ENCODE results near the gene ADCYAP1.

Gene ADCYAP1

DNA sequence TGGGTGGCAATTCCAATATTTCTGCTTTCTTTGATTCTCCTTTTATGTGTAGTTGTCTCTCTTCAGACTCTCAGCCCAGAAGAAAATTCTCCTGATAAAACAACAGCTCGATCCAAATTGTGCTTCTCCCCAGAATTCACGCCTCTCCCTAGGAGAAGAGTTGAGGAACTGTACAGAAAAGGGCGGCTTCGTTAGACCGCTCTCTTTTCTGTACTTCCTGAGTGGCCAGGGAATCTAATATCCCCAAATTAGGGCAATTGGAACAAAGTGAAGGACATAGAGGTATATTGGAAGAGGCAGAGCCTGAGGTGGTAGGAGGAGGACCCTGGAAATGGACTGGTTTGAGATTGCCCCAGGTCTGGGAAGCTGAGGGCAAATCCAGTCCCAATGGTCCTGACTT is 5.6 kb downstream of the ADCYAP1 start:
- DNase-seq (ENCODE audit: low spot score): no peak

GRCh38 chr18:911025-911424 is 6.4 kb downstream of the ADCYAP1 start:
- DNase-seq (ENCODE audit: low spot score): no peak

DNA sequence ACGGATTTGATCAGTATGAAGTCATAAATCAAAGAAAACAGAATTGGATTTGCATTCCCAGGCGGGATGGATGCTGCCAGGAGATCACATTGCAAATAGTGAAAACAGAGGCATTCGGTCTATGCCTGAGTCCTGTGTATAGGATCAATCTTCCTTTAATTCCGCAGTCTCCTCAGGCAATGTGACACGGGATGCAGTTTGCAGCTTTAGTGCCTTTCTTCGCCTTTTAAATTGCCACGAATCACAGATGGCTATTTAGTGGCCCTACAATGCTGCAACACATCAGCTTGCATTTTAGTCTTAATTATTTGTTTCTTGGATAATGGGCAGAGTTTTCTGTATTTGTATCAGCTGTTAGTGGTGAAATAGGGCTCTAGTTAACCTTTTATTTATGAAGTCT is 6.8 kb downstream of the ADCYAP1 start:
- DNase-seq (ENCODE audit: low spot score): no peak

DNA sequence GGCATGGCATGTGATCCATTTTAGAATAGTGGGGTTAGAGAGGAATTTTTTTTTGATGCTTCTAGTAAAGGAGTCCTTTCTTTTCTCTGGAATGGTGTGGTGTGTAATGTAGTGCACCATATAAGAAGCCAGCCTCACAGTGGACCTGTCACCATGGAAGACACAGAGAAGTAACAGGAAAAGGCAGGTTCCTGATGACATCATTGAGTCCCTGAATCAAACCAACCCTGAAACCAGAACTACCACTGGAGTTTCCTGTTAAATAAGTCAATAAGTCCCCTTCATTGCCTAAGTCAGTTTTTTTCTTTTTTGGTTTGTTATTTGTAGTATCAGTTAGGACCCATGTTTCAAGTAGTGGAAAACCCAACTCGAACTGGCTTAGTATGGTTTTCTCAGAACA is 11.9 kb downstream of the ADCYAP1 start:
- DNase-seq (ENCODE audit: low spot score): no peak

GRCh38 chr18:919078-919477 is 14.4 kb downstream of the ADCYAP1 start:
- DNase-seq (ENCODE audit: low spot score): no peak

GRCh38 chr18:923144-923866 is 18.6 kb downstream of the ADCYAP1 start:
- DNase-seq (ENCODE audit: low spot score): no peak

DNA sequence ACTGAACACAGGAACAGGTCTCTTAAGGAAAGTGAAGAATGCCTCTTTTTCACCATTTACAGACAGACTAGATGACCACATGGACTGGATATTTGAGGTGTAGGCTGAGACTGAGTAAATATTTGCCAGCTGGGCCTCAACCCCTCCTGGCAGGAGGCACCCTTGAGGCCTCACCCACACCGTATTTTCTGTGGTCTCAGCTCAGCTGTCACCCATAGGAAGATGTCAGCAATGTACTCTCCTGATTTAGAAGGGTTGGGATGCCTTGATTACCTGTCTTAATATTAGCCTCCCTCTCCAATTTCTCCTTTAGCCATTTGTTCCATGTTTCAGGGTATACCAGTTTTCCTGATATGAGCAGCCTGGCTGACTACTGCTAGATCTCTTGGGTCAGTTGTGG is 20.3 kb downstream of the ADCYAP1 start:
- no peak for DNase-seq (ENCODE audit: low spot score)

DNA sequence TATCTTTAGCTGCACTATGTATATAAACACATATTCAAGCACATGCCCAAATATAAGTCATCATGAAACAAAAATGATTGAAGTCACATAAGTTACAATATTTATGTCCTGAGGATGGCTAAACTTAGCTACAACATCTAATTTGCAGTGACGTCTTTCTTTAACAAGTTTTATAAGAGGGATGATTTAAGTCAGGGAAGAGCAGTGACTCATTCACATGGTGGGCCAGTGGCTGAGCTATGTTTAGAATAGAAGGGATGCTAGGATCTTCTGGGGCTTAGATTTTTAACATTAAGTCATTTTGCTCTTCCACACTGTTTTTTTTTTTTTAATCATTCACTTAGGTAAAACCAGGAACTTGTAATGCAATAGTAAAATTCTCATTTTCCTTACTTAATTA is 22.3 kb downstream of the ADCYAP1 start:
- DNase-seq (ENCODE audit: low spot score): no peak

GRCh38 chr18:933082-933481 is 28.4 kb downstream of the ADCYAP1 start:
- DNase-seq (ENCODE audit: low spot score): no peak

DNA sequence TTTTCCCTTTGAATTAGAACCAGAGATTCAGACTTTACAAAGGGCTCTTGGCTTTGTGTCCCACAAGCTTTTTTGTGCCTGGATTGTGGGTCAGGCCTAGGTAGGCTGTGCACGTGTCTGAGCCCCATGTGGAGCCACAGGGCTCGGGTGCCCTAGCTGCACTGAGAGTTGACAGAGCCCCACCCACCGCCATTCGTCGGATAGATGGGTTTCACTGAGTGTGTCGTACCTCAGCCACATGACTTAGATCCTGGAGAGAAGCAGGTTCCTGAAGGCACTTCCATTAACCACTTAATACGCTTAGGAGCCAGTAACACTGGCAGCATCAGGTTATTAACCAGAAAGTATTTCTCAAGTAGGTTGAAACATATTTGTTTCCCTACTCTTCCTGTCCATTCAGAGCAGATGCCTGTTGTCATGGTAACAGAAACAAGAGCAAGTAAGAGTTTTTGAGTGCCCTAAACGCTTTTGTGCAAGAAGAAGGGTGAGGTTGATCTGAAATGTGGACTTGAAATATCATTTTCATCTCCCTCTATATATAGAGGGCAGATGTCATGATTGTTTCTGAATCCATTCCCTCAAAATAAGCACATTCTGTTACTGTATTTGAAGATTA is 30.0 kb downstream of the ADCYAP1 start:
- DNase-seq (ENCODE audit: low spot score): no peak

- no peak for DNase-seq (ENCODE audit: low spot score)
These were observed 32.3 kb downstream of the ADCYAP1 start for GRCh38 chr18:936941-937340.

GRCh38 chr18:939166-939565 is 34.5 kb downstream of the ADCYAP1 start:
- DNase-seq (ENCODE audit: low spot score): no peak

- no peak for DNase-seq (ENCODE audit: low spot score)
These were observed 35.3 kb downstream of the ADCYAP1 start for GRCh38 chr18:939958-940357.

DNA sequence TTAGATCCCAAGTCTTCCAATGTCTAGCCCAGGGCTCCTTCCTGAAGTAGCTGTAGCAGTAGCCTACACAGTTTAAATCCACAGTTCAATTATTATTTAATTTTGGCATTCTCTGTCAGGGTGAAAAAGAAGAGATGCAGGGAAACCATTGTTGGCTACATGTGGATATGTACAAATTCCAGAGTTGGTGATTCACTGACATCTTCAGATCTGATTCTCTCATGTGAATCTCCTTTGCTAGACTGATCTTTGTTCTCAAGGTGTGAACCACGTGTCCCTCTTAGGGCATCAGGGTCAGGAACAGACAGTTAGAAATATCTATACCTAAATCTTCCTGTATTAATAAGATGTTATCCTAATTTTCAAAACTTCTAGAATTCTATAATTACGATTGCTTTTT is 36.7 kb downstream of the ADCYAP1 start:
- DNase-seq (ENCODE audit: low spot score): no peak

DNA sequence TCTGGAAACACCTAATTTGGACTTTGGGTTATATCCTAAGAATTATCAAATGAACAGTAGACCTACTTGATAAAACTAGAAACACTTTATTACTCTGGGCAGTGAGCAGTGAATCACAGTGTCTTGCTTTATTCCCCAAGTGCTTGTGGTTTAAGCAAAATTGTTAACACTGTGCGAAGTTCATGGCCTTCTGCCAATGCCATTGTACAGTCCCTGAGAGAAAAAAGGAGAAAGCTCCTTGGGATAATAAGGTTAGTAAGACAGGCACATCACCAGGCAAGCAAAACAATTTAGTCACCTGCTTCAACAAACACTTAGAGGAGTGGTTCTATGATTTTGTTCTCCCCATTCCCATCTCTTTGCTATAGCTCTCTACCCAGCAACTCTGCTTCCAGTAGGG is 39.8 kb downstream of the ADCYAP1 start:
- no peak for DNase-seq (ENCODE audit: low spot score)

DNA sequence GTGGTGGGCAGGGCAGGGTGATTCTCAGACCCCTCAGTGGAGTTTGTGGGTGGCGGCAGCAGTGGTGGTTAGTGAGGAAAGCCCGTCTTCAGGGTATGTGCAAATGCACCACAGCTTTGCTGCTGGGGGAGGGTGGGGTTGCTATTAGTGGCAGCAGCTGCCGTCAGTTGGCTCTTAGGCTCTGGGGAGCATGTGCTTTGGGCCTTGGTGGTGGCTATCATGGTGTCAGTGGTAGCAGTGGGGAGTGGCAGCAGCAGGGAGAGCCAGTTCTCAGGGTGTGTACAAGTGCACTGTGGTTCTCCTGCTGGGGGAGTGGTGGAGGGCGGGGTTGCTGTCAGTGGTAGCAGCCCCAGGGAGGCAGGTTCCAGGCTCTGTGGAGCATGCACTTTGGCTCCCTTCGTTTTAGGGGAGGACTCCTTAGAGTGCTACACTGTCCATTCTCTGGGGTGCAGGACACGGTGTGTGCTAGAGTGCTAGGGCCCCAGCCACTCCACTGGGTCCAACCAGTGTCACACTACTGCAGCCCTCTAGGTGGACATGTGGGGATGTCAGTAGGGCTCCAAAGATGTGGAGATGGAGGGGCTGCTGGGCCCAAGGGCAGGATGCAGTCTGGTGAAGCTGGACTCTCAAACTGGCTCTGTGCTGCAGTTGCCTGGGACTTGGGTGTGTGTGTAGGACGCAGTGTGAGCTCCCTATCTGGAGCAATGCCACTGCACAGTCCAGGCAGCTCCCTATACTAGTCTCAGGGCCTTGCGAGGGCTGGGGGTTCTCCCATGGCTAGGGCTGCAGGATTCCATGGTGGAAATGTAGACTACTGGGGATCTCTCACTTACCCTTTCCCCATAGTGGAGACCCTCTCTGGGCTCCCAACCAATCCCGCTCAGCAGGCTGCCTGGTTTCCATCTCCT is 45.3 kb downstream of the ADCYAP1 start:
- no peak for DNase-seq (ENCODE audit: low spot score)

DNA sequence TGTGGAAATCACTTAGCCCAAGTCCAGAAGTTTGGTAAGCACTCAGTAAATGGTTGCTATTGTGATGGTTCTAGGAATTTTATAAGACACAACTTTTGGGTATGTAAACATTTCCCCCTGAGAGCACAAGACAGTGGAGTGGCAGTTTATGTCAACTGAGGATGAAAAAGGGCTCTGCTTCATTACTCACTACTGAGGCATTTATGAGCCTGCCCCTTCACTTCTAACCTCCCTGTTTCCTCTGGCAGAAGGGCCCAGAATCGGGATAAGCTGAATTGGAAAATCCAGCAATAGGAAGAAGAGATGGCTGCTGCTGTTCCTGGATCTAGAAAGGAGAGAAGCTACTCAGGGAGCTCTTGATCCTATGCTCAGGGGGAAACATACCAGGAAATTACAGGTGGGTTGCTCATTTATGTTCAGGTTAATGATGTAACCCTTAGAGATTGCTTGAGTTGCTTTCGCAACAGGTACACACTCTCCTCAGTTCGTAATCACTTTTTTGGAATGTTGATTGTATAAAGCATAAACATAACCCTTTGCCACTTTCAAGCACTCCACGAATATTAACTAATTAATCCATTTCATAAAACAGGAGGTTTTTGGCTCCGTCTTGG is 46.3 kb downstream of the ADCYAP1 start:
- DNase-seq (ENCODE audit: low spot score): no peak

- DNase-seq (ENCODE audit: low spot score): no peak
These were observed 50.9 kb downstream of the ADCYAP1 start for GRCh38 chr18:955384-956066.

DNA sequence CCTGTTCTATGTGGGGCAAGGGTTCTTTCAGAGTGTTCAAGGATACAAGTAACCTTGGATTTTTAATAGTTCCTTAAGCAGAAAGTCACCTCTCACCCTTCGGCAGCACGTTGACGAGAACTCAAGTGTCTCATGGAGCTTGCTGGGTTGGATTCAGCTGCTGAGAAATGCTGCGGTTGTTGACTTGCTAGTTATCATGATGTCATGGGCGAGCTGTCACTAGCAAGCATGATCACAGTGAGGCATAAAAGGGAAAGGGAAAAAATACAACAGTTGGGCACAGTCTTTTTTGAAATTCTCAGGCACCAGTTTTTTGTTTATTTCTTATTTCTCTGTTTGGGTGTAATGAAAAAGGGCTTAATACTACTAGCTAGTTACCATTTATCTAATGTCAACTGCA is 53.2 kb downstream of the ADCYAP1 start:
- DNase-seq (ENCODE audit: low spot score): no peak

DNA sequence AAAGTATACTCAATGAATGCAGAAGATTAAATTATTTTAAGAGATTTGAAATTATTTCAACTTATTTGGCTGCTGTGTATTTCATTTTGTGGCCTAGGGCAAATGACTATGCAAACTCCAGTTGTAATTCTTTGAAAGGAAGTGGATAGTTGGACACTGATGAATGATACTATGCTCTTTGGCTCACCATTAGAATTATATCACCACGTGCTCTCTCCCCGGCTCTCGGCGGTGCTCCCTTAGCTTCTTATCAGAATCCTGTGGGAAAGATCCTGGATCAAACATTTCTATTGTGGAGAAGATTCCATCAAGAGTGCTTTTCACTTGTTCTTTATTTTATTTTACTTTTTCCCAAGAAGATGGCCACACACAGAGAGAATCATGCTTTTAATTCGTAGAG is 55.2 kb downstream of the ADCYAP1 start:
- DNase-seq (ENCODE audit: low spot score): no peak
